HG02840 (cell line): ENCODE data around the gene DVL3.

ENCODE experiments used
- ATAC-seq: cut with Tn5 transposase; IDR thresholded peaks from one replicate; pipeline ENCODE4 v1.9.1; 2021; ENCODE audit warnings: mild to moderate bottlenecking, moderate library complexity, moderate number of reproducible peaks; ENCODE audit not compliant: unreplicated experiment, low FRiP score

DVL3 gene

GRCh38 chr3:184175981-184176376 lies 20.8 kb downstream of the DVL3 start:
- ATAC-seq: no peak

GRCh38 chr3:184176377-184177330 lies 21.5 kb downstream of the DVL3 start:
- ATAC-seq: no peak

GRCh38 chr3:184177331-184177731 lies 22.2 kb downstream of the DVL3 start:
- ATAC-seq: no peak

- no peak for ATAC-seq
These were observed 22.7 kb downstream of the DVL3 start for GRCh38 chr3:184177767-184178306.

- ATAC-seq: no peak
These were observed 23.5 kb downstream of the DVL3 start for GRCh38 chr3:184178521-184179138.

GRCh38 chr3:184180165-184180564 lies 25.0 kb downstream of the DVL3 start:
- ATAC-seq: no peak

GRCh38 chr3:184181596-184181995 lies 26.4 kb downstream of the DVL3 start:
- ATAC-seq: no peak

GRCh38 chr3:184183679-184184078 lies 28.5 kb downstream of the DVL3 start:
- no peak for ATAC-seq

GRCh38 chr3:184184546-184185230 lies 29.5 kb downstream of the DVL3 start:
- ATAC-seq: no peak

- ATAC-seq: peak; percentile 93
These were observed 30.4 kb downstream of the DVL3 start for GRCh38 chr3:184185461-184186183.

GRCh38 chr3:184186184-184186901 lies 31.2 kb downstream of the DVL3 start, which contains the start of gene ABCF3:
Gene ABCF3 (plus strand): TSS chr3:184186199. CDS start chr3:184186208, 9 bp downstream.
- peak; percentile 32 for ATAC-seq

- no peak for ATAC-seq
These were observed 31.7 kb downstream of the DVL3 start for GRCh38 chr3:184186902-184187207.

- no peak for ATAC-seq
These were observed 32.9 kb downstream of the DVL3 start for GRCh38 chr3:184188080-184188479.

- ATAC-seq: no peak
These were observed 34.2 kb downstream of the DVL3 start for GRCh38 chr3:184189421-184189820.

- no peak for ATAC-seq
These were observed 37.7 kb downstream of the DVL3 start for GRCh38 chr3:184192889-184193288.

- no peak for ATAC-seq
These were observed 38.9 kb downstream of the DVL3 start for GRCh38 chr3:184193991-184194539.

- no peak for ATAC-seq
These were observed 41.4 kb downstream of the DVL3 start for GRCh38 chr3:184196536-184196935.

- no peak for ATAC-seq
These were observed 43.3 kb downstream of the DVL3 start for GRCh38 chr3:184198509-184198908.

GRCh38 chr3:184200825-184201224 lies 45.6 kb downstream of the DVL3 start:
- no peak for ATAC-seq
